Loucy (cell line): ENCODE measurements around the gene BST1.

ENCODE experiments used
- CTCF ChIP-seq: fragments of 200-600 bp; sonication (generic); conservative IDR thresholded peaks from 2 replicates; pipeline ENCODE4 v1.5.1; 2014; ENCODE audit warnings: mild to moderate bottlenecking, antibody characterized with exemption, low read length
- EZH2phosphoT487 ChIP-seq: fragments of 200-600 bp; IDR thresholded peaks from 2 replicates; pipeline ENCODE4 v1.6.1; 2018; ENCODE audit warnings: antibody characterized with exemption, mild to moderate bottlenecking, moderate library complexity, borderline replicate concordance

DNA sequence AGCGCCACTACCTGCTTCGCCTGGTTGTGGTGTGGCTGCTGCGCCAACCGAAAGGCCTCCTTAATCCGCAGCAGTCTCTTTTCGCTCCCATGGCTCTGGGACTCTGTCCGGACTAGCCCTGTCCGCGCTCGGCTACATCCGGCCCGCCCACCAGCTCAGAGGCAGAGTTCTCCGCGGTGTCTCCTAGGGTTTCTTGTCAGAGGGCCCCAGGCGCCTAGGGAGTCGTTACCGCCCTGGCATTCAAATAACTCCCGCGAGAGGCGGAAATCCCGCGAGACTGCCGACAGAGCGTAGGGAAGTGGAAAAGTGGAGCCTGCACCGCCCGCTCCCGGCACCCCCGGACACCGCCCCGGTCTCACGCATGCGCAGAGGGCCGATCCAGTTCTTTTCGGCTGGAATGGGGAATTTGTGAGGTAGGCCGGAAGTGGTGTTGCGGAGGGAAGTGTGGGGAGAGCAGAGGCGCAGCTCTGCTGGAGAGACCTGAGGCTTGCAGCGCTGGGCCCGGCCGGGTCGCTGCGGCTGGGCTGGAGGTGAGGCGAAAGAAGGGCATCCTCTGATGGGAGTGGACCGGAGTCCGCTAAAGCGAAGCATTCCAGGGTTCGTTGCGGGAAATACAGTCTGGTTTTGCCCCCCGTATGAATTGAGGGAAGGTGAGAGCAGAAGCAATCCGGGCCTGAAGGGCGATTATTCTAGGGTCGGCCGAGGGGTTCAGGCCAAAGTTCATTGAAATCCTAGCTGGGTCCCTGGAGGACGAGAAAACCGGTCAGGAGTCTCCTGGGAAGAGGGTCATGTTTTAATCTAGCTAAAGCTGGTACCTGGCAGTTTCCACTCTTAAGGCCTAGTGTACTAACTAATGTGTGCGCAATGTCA lies 21.3 kb upstream of the BST1 start, which contains the start of gene FAM200B:
- TF ChIP-seq CTCF: no peak
- TF ChIP-seq EZH2phosphoT487: no peak
